Left hindlimb (tissue), 1 donor: ENCODE results near the gene KCNH3.
"Not testable (repeated sequence)": the region's sequence is repeated elsewhere in the genome, so short reads cannot be mapped to it uniquely, and the experiment has no call there.

Source experiments
- DNase-seq: peaks from one replicate; pipeline ENCODE4 v3.0.0-alpha.2; 2018

Gene KCNH3

DNA sequence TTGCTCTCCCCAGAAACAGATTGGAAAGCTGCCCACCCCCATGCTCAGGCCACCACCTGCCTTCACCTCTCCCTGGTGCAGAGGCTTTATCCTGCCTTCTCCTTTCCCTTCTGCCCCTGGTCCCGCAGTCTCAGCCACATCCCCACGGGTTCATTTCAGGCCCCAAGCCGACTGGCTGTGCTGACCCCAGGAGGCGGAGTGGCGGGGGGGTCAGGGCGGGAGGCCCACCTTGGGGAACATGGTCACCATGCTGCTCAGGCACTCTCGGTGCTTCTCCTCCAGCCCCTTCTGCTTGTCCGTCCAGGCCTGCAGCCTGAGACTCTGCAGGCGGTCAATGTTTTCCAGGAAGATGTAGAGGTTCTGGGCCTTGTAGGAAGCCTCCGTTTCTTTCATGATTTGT is 59.7 kb downstream of the KCNH3 start:
- DNase-seq = no peak

DNA sequence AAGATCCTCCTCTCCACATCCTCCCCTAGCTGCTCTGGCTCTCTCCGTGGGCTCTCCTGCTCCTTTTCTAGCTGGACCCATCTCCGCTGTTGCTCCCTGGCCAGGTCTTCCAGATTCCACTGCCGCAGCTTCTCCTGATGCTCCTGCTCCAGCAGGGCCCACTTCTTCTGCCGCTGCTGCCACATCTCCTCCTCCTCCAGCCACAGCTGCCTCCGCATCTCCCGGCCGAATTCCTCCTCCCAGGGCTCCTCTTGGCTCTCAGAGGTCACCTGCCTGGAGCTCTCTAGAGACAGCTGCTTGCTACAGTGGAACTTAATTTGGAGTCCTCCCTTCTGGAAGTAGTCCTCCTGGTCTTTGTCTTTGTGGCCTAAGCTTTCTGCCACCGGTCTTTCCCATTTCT is 61.1 kb downstream of the KCNH3 start:
- no peak for DNase-seq

DNA sequence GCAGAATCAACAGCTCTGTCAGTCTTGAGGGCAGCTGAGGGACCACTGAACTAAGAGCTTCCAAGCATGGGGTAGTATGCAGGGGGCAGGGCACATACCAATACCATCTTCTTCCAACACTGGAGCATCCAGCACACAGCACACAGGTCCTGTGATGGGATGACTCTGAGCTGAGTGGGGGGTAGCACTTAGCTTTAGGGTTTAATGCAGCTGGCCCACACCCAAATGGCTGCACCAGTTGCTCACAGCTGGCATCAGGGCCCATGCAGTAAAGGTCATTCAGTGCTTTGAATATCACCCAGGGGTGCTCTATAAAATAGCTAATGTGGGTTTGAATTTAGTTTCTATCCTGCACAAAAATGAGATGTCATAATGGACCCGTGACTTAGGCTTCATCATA is 64.9 kb downstream of the KCNH3 start:
- no peak for DNase-seq

DNA sequence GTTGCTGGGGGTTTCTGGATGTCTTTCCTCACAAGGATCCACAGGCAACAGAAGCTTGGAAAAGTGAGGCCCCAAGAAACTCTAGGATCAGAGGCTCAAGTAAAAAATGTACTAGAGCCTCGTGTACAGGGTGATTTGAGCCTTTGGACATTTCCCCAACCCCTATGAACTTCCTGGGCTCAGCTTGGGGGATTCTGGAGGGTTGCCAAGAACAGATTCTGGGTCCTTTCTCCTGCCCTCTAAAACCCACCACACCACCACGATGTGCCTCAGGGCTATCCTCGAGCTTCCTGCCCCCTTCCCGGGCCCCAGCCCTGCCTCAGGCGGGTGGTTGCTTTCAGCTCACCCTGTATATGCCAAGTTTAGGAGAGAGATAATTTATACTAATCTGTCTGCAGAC is 66.0 kb downstream of the KCNH3 start:
- DNase-seq = no peak

DNA sequence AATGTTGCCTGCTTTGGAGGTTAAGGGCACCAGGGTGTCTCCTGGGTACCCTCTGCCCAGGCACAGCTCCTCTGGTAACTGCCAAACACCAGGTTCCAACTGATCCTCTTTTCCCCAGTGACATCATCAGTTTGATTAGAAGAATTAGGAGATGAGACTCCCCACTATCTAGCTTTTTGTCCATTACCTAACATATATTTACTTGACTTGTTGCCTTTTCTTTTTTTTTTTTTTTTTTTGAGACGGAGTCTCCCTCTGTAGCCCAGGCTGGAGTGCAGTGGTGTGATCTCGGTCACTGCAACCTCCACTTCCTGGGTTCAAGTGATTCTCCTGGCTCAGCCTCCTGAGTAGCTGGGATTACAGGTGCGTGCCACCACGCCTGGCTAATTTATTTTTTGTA is 66.7 kb downstream of the KCNH3 start, which contains the start of gene FAM186B:
TSS of gene FAM186B (minus strand) at position 101 of the 400 bp plus-strand sequence. CDS start 162 bp downstream, outside the sequence.
- DNase-seq = not testable (repeated sequence)
